ENCODE data around the gene ARMCX1. TPM values are rescaled to one million over a fixed set of nuclear protein-coding genes. Genes with fewer than 3 reads are reported as not detected.
A peak's percentile ranks its signal among the peaks of the same experiment; 100 is the strongest.
"Not testable (repeated sequence)": the region's sequence is repeated elsewhere in the genome, so short reads cannot be mapped to it uniquely, and the experiment has no call there.

The ARMCX1 gene
- total and polyA plus RNA-seq, 2 donors (not counting 1 experiment from before 2014, with no cell fraction given) = 53.0 to 70.4 TPM

DNA sequence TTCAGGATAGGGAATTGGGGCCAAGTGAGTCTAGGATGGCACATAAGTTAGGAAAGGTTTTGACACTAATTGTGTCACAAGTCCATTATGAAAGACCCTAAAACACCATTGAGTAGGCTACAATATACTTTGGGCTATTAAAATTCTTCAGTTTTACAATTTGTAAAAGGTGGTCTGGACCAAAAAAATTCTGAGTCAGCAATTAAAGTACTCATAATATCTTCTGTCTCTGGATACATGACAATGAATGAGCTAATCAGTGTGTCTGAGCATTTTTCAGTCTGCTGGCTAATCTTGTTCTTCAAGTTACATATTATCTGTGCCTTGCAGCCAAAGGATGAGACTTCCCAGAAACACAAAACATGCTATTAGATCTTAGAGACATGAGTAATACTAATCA is 14.3 kb downstream of the ARMCX1 start:
- TF ChIP-seq EZH2 (IDR thresholded peaks at IDR 0.05; ENCODE audit: low read length, missing control alignments) = no peak
- TF ChIP-seq, protein P1, sequence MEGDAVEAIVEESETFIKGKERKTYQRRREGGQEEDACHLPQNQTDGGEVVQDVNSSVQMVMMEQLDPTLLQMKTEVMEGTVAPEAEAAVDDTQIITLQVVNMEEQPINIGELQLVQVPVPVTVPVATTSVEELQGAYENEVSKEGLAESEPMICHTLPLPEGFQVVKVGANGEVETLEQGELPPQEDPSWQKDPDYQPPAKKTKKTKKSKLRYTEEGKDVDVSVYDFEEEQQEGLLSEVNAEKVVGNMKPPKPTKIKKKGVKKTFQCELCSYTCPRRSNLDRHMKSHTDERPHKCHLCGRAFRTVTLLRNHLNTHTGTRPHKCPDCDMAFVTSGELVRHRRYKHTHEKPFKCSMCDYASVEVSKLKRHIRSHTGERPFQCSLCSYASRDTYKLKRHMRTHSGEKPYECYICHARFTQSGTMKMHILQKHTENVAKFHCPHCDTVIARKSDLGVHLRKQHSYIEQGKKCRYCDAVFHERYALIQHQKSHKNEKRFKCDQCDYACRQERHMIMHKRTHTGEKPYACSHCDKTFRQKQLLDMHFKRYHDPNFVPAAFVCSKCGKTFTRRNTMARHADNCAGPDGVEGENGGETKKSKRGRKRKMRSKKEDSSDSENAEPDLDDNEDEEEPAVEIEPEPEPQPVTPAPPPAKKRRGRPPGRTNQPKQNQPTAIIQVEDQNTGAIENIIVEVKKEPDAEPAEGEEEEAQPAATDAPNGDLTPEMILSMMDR (conservative IDR thresholded peaks at IDR 0.05 in 1 of 2, IDR thresholded peaks at IDR 0.05 in 1 of 2; ENCODE audit: low read depth in 1 of 2, low read length in 2 of 2) = no peak
- Histone ChIP-seq H3K9me3 (ENCODE audit: control insufficient read depth, insufficient read depth, low read depth, low read length) (no peaks in the 10 kb centered on the region), H3K4me2 (ENCODE audit: extremely low read depth, insufficient read depth, low read length) (no peak overlapping the region), H4K20me1 (ENCODE audit: control insufficient read depth, extremely low read depth, insufficient read depth, low read length) (no peaks in the 10 kb centered on the region), H2AFZ (ENCODE audit: low read length) (no peak overlapping the region), H3K36me3 (ENCODE audit: control insufficient read depth, insufficient read depth, low read length) (no peaks in the 10 kb centered on the region), H3K27ac (ENCODE audit: insufficient read depth, low read length) (no peak overlapping the region), H3K4me3 (replicated peaks in 1 of 4; ENCODE audit: control extremely low read depth in 1 of 4, insufficient read depth in 1 of 4, low read depth in 3 of 4, low read length in 4 of 4) (no peak overlapping the region), H3K4me1 (ENCODE audit: control insufficient read depth, extremely low read depth, insufficient read depth, low read length) (no peaks in the 10 kb centered on the region), H3K27me3 (ENCODE audit: control insufficient read depth, insufficient read depth, low read length) (no peaks in the 10 kb centered on the region), H3K9ac (ENCODE audit: insufficient read depth, low read length) (no peak overlapping the region), H3K79me2 (ENCODE audit: control insufficient read depth, insufficient read depth, low read length) (no peaks in the 10 kb centered on the region)
- no peak for DNase-seq (ENCODE audit: low read depth in 2 of 2)

DNA sequence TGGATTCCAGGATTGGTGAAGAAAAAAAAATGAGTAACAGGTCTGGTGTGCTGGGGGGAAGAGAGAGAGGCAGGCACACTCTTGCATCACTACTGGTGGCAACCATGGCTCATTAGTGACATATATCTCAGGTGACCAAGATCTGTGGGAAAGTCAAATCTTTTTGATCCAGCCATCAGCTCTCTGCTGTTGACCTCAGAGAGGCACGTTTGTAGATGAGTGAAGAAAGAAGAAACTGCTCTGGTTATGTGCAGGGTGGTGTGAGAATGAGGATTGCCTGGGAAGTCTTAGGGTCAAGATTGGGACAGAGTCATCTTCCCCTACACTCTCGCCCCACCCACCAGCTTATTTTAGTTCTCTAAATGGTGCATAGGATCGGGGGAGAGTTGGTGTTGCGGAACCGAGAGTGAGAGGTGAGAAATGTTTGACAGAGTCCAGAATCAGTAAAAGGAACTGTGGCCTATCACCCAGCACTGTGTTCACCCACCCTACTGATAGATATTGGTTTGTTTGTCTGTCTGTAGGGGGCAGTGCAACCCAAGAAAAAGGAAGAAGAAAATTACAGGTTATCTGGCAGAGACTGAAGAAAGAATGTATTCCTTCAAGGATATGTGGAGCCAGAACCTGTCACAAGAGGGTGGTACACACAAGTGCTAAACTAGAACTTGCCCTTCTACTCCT is 45.5 kb downstream of the ARMCX1 start:
- Histone ChIP-seq H3K27ac (ENCODE audit: insufficient read depth, low read length) (no peak overlapping the region), H3K27me3 (ENCODE audit: control insufficient read depth, insufficient read depth, low read length) (peaks cover 2% of the 10 kb centered on the region), H3K79me2 (ENCODE audit: control insufficient read depth, insufficient read depth, low read length) (no peaks in the 10 kb centered on the region), H2AFZ (ENCODE audit: low read length) (no peak overlapping the region), H3K4me3 (replicated peaks in 1 of 4; ENCODE audit: control extremely low read depth in 1 of 4, insufficient read depth in 1 of 4, low read depth in 3 of 4, low read length in 4 of 4) (no peak overlapping the region), H4K20me1 (ENCODE audit: control insufficient read depth, extremely low read depth, insufficient read depth, low read length) (no peaks in the 10 kb centered on the region), H3K4me2 (ENCODE audit: extremely low read depth, insufficient read depth, low read length) (no peak overlapping the region), H3K4me1 (ENCODE audit: control insufficient read depth, extremely low read depth, insufficient read depth, low read length) (no peaks in the 10 kb centered on the region), H3K9ac (ENCODE audit: insufficient read depth, low read length) (no peak overlapping the region), H3K36me3 (ENCODE audit: control insufficient read depth, insufficient read depth, low read length) (no peaks in the 10 kb centered on the region), H3K9me3 (ENCODE audit: control insufficient read depth, insufficient read depth, low read depth, low read length) (no peaks in the 10 kb centered on the region)
- DNase-seq (ENCODE audit: low read depth in 2 of 2) = peak; percentile 64 to 83
- no peak for TF ChIP-seq EZH2 (IDR thresholded peaks at IDR 0.05; ENCODE audit: low read length, missing control alignments)
- TF ChIP-seq, protein P1 (conservative IDR thresholded peaks at IDR 0.05 in 1 of 2, IDR thresholded peaks at IDR 0.05 in 1 of 2; ENCODE audit: low read depth in 1 of 2, low read length in 2 of 2) = peak; percentile 54 to 60

DNA sequence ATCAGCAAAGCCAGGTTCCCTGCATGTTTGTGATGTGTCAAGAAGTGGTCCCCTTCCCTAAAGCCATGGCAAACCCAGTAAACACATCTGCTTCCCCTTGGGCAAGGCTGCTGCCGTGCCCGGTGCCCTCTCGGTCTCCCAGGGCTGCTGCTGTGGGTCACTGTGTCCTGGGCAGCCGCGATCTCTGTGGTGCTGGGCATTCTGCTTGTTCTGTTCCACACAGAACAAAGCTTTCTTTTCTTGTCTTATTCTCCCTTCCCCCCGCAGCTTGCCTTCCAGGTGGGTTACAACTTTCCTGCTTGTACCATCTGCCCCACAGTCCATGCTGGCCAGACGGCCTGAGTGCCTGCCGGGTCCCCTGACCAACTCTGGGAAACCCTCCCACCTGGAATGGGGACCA is 49.2 kb downstream of the ARMCX1 start:
- not testable (repeated sequence) for H3K9me3 ChIP-seq (ENCODE audit: control insufficient read depth, insufficient read depth, low read depth, low read length); H3K9ac ChIP-seq (ENCODE audit: insufficient read depth, low read length); H2AFZ ChIP-seq (ENCODE audit: low read length); H3K79me2 ChIP-seq (ENCODE audit: control insufficient read depth, insufficient read depth, low read length); H3K27ac ChIP-seq (ENCODE audit: insufficient read depth, low read length); H3K4me3 ChIP-seq (replicated peaks in 1 of 4; ENCODE audit: control extremely low read depth in 1 of 4, insufficient read depth in 1 of 4, low read depth in 3 of 4, low read length in 4 of 4); DNase-seq (ENCODE audit: low read depth in 2 of 2); H3K36me3 ChIP-seq (ENCODE audit: control insufficient read depth, insufficient read depth, low read length); H3K4me2 ChIP-seq (ENCODE audit: extremely low read depth, insufficient read depth, low read length); H3K27me3 ChIP-seq (ENCODE audit: control insufficient read depth, insufficient read depth, low read length); H3K4me1 ChIP-seq (ENCODE audit: control insufficient read depth, extremely low read depth, insufficient read depth, low read length); H4K20me1 ChIP-seq (ENCODE audit: control insufficient read depth, extremely low read depth, insufficient read depth, low read length)

Measured in fibroblast of lung (primary cell).